ENCODE results near the gene MAP4K2. TPM values are rescaled to one million over a fixed set of nuclear protein-coding genes. Genes with fewer than 3 reads are reported as not detected.

The MAP4K2 gene
- total and polyA plus RNA-seq, 2 of the 8 experiments (the other 6 are each of a cell fraction or from before 2014, with no cell fraction given): 20.1 to 20.7 TPM

- Histone ChIP-seq H3K4me3 (ENCODE audit: extremely low read depth in 1 of 4, insufficient read depth in 2 of 4, low read depth in 3 of 4, low read length in 4 of 4) (no peak overlapping the region), H4K5ac (ENCODE audit: insufficient read length, low read depth, low read length) (no peak overlapping the region), H3K9me3 (ENCODE audit: insufficient read depth in 2 of 2, low read depth in 1 of 2, low read length in 1 of 2) (no peaks in the 10 kb centered on the region), H3K14ac (ENCODE audit: insufficient read length) (no peak overlapping the region), H3K56ac (replicated peaks; ENCODE audit: insufficient read length, low read depth, low read length) (no peak overlapping the region), H2AK5ac (ENCODE audit: low read depth, low read length) (no peak overlapping the region), H3K36me3 (ENCODE audit: control insufficient read depth in 2 of 4, insufficient read depth in 4 of 4, low read length in 3 of 4) (no peaks in the 10 kb centered on the region), H2BK5ac (ENCODE audit: low read depth, low read length) (no peak overlapping the region), H2BK12ac (ENCODE audit: low read depth, low read length) (no peak overlapping the region), H3K9ac (replicated peaks in 1 of 4; ENCODE audit: extremely low read depth in 1 of 4, low read depth in 3 of 4, low read length in 3 of 4) (no peak overlapping the region), H3K27me3 (replicated peaks in 1 of 4; ENCODE audit: control insufficient read depth in 3 of 4, extremely low read depth in 1 of 4, insufficient read depth in 3 of 4, low read length in 3 of 4) (no peaks in the 10 kb centered on the region), H4K8ac (ENCODE audit: extremely low read depth, insufficient read depth, low read length) (no peak overlapping the region), H3K27ac (ENCODE audit: low read depth, low read length) (no peak overlapping the region), H3K79me2 (ENCODE audit: control insufficient read depth in 1 of 2, insufficient read depth in 2 of 2, low read length in 2 of 2) (no peaks in the 10 kb centered on the region), H4K91ac (replicated peaks; ENCODE audit: insufficient read length, low read length) (no peak overlapping the region), H2AFZ (ENCODE audit: low read length) (no peak overlapping the region), H2BK120ac (replicated peaks; ENCODE audit: low read depth, low read length) (no peak overlapping the region), H2BK15ac (ENCODE audit: low read length) (no peak overlapping the region), H3K4me1 (replicated peaks in 1 of 4; ENCODE audit: control insufficient read depth in 3 of 4, insufficient read depth in 4 of 4, low read length in 3 of 4) (no peaks in the 10 kb centered on the region), H2BK20ac (ENCODE audit: low read length) (no peak overlapping the region), H3K79me1 (ENCODE audit: low read depth, low read length) (no peaks in the 10 kb centered on the region), H3K18ac (ENCODE audit: extremely low read depth, low read length) (no peak overlapping the region), H3K4ac (replicated peaks; ENCODE audit: insufficient read length, low read depth, low read length) (no peak overlapping the region), H3K4me2 (ENCODE audit: insufficient read depth in 1 of 2, low read depth in 2 of 2, low read length in 2 of 2) (no peak overlapping the region), H3K23ac (ENCODE audit: insufficient read length) (no peak overlapping the region), H4K20me1 (replicated peaks in 1 of 2; ENCODE audit: control insufficient read depth in 1 of 2, insufficient read depth in 2 of 2, low read length in 2 of 2) (peaks cover 0 to 3% of the 10 kb centered on the region in 2 experiments), H3K23me2 (ENCODE audit: low read depth, low read length) (no peaks in the 10 kb centered on the region)
- DNase-seq (ENCODE audit: low read depth in 1 of 2, low spot score in 2 of 2) (no peak), FAIRE-seq (no peak)
- WGBS, 2 experiments (ENCODE audit: extremely low coverage in 1 of 2, insufficient coverage in 1 of 2, insufficient read length in 1 of 2, insufficient replicate concordance in 2 of 2, low coverage in 1 of 2, low lambda C conversion rate in 2 of 2, missing lambda C conversion rate in 1 of 2): 90% methylated on average over 12 of the region's 12 CpGs; no CpG with 5 or more reads in 1 of the 2 experiments
- CTCF ChIA-PET (ENCODE audit: partially characterized antibody): interaction anchor here (0.7 to 5.2 kb wide), 10 partner anchors 9 to 82 kb away, joined by 3 to 31 read pairs (median 4); partner anchors contain the start of genes CDC42BPG and MAP4K2
- TF ChIP-seq CBX8 (IDR thresholded peaks at IDR 0.05; ENCODE audit: borderline replicate concordance, low read depth, low read length) (no peak), GTF2F1 (IDR thresholded peaks at IDR 0.05; ENCODE audit: borderline replicate concordance, low read depth, low read length) (no peak)
- POLR2A ChIA-PET (ENCODE audit: partially characterized antibody): interaction anchor here (1.2 to 1.9 kb wide), 5 partner anchors 10 to 25 kb away, joined by 4 to 9 read pairs (median 5); partner anchors contain the start of gene PYGM
These were observed 18.0 kb downstream of the MAP4K2 start for GRCh38 chr11:64784813-64785581.

Measured in H1 (cell line).